ENCODE data around the gene PPP1R9A. TPM values are rescaled to one million over a fixed set of nuclear protein-coding genes. Genes with fewer than 3 reads are reported as not detected.

PPP1R9A gene
- total RNA-seq, 2 experiments from 2014 or later: not detected

DNA sequence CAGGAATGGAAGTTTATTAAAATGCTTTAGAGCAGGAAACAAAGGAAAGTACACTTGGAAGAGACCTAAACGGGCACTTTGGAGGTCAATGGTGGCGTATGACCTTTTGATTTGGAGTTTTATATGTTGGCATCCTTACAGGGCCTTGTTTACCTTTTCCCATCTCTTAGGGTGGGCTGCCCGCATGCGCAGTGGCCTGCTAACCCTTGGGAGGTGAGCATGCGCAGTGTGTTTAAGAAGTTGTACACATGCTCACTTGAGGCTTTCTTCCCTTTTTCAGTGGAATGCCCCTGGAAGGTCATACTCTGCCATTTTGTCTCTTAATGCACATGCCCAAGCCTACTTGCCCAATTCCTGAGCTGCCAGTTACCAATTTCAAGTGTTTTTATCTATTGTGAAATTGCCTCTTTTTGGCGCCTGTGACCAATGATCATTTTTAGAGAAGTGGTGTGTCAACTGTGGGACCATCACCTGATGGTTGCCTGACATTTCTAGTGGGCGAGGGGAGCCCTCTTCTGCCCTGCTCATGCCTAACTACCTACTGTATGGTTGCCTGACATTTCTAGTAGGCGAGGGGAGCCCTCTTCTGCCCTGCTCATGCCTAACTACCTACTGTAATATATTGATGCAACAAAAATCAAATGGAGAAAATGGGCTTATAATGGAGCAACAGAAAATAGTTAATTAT lies 138.0 kb downstream of the PPP1R9A start:
- Mint-ChIP-seq H3K27me3 (peaks cover 3% of the 10 kb centered on the region), H3K36me3 (ENCODE audit: low read depth) (no peaks in the 10 kb centered on the region), H3K9me3 (no peaks in the 10 kb centered on the region), H3K4me1 (no peaks in the 10 kb centered on the region), H3K27ac (no peak overlapping the region), H3K4me3 (no peak overlapping the region)
- POLR2A ChIA-PET: no interaction called here
- CTCF ChIA-PET: no interaction called here
- no peak for DNase-seq

DNA sequence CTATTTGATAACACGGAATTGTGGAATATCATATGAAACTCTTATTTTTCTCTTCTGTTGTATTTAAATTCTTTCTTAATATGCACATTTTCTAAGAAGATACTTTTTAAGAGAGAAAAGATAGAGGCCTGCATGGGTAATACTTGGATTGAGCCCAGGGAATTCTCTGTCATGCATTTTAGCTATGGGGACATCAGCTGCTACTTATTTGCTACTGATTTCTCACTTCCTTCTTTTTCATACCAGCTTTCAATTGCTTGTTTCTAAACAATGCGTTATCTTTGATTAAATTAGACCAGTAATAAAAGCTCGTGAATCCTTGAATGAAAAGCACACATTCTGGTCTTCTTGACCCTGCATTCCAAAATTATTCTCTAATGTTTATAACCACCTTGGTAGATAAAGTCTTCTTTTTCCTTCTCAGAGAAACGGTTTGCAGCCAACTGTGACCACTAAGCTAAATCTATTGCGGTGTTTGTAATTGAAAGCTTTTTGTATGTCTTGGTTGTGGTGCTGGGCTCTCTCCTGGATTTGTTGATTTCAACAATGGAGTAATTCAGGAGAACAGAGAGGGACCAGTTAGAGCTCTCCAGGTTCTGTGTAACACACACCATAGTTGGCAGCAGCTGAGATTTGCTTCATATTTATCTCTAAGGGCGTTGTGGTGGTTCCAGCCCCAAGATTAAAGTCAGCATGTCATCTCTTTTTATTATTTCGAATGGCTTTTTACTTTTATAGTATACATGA lies 139.3 kb downstream of the PPP1R9A start:
- no peak for DNase-seq
- peaks cover 3% of the 10 kb centered on the region for H3K27me3 Mint-ChIP-seq
- H3K4me1 Mint-ChIP-seq: no peaks in the 10 kb centered on the region
- no peak overlapping the region for H3K4me3 Mint-ChIP-seq
- CTCF ChIA-PET: no interaction called here
- H3K36me3 Mint-ChIP-seq (ENCODE audit: low read depth): no peaks in the 10 kb centered on the region
- H3K9me3 Mint-ChIP-seq: no peaks in the 10 kb centered on the region
- POLR2A ChIA-PET: no interaction called here
- H3K27ac Mint-ChIP-seq: no peak overlapping the region

DNA sequence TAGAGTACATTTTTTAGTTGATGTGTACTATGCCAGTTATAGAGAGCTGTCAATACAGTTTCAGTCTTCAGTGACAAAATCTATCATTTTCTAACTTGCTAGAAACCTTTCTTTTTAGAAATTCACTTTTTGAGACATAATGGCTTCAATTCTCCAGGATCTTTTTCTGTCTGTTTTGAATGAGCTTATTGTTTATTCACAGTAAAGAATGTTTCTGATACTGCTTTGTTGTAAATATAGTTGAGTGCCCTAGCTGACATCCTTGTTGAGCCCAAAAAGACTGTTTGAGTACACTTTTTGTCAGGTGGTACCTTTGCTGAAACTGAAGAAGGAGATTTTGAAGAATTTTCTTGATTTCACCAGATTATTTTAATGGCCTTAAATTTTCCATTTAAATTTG lies 139.9 kb downstream of the PPP1R9A start:
- Mint-ChIP-seq H3K9me3 (no peaks in the 10 kb centered on the region), H3K36me3 (ENCODE audit: low read depth) (no peaks in the 10 kb centered on the region), H3K4me3 (no peak overlapping the region), H3K27me3 (peaks cover 3% of the 10 kb centered on the region), H3K27ac (no peak overlapping the region), H3K4me1 (no peaks in the 10 kb centered on the region)
- POLR2A ChIA-PET: no interaction called here
- CTCF ChIA-PET: interaction anchor here (0.6 kb wide), 1 partner anchor 9 kb away, joined by 4 read pairs; no protein-coding TSS in a partner anchor
- DNase-seq: no peak

DNA sequence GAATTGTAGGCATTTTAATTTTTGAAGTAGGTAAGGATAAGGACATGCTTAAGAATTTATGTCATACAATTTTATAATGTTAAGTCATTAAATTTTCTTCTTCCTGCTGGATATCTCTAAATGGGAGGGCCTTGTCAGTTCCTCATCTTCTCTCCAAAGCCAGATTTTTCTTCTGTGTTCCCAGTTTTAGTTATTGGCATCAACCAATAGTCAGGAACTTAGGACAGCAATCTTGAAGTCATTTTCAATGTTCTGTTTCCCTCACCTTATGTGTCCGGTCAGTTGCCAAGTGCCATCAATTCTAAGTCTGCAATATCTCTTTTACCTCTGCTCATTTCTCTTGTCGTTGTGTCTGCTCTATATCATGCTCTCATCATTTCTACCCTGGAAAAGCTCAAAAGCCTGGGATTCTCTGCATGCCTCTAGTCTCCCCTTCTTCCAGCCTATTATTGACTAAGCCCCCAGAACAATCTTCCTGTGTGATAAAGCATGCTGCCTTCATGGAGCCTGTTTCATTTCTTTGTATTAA lies 145.2 kb downstream of the PPP1R9A start:
- Mint-ChIP-seq H3K27ac (no peak overlapping the region), H3K36me3 (ENCODE audit: low read depth) (no peaks in the 10 kb centered on the region), H3K4me3 (no peak overlapping the region), H3K4me1 (no peaks in the 10 kb centered on the region), H3K9me3 (no peaks in the 10 kb centered on the region), H3K27me3 (peaks cover 3% of the 10 kb centered on the region)
- CTCF ChIA-PET: interaction anchor here (0.6 kb wide), 1 partner anchor 745 kb away, joined by 4 read pairs; no protein-coding TSS in a partner anchor
- no peak for DNase-seq
- POLR2A ChIA-PET: no interaction called here

DNA sequence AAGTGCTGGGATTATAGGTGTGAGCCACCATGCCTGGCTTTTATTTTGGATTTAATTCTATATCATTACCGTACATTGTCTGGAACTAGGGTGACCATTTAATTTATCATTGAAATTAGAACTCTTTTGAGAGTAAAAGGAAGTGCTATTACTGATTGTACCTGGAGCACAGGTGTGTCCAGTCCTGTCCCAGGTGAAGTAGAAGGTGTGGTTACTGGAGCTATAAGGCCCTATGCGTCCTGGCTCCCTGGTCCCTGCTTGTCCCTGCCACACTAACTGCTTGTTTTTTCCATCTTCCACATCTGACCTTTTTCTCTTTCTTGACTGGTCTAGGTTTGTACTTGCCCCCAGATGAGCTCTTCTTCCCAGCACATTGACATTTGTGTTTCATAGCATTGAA lies 147.0 kb downstream of the PPP1R9A start:
- ChIA-PET CTCF (no interaction called here), POLR2A (no interaction called here)
- Mint-ChIP-seq H3K9me3 (no peaks in the 10 kb centered on the region), H3K4me3 (no peak overlapping the region), H3K4me1 (no peaks in the 10 kb centered on the region), H3K27me3 (no peaks in the 10 kb centered on the region), H3K27ac (no peak overlapping the region), H3K36me3 (ENCODE audit: low read depth) (no peaks in the 10 kb centered on the region)
- no peak for DNase-seq

DNA sequence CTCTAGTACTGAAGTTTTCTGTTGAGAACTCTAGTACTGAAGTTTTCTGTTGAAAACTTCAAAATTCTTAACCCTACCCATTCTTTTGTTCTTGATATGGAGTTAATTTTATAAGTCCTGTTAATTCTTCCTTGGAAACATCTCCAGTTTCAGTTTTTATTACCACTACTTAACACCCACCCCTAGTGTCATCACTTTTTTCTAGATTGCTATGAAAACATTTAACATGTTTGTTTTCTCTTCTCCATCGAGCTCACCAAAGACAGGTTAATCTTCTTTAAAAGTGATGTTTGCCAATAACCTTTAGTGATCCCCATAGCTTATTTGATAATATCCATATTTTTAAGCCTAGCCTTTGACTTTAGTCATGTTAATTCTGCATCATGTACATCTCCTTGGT lies 147.9 kb downstream of the PPP1R9A start:
- no peak overlapping the region for H3K4me3 Mint-ChIP-seq

DNA sequence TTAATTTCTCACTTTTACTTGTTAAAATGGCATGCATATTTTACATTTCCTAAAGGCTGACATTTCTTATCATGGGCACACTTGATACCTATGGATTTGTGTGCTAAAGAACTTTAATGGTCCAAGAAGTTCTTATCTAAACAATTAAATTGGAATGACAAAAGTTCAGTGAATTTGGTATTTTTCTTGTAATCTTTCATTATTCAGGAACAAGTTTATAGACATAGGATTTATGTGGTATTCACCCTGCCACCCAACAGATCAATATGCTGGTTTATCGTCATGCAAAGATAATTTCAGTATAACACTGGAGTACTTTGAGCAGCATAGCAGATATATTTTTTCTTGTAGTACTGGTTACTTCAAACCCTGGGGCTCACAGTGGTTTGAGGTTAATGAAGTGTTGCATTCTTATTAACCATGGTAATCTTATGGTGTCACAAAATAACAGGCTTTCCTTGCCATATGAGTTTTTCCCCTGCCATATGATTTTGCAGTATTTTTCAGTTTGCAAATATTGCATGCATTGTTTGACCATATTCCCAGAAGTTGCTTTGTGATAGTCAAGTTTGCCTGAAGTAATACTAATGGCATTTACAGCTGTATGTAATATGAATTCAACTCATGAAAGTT lies 148.8 kb downstream of the PPP1R9A start:
- H3K27ac Mint-ChIP-seq: no peak overlapping the region
- H3K4me1 Mint-ChIP-seq: no peaks in the 10 kb centered on the region
- CTCF ChIA-PET: no interaction called here
- H3K36me3 Mint-ChIP-seq (ENCODE audit: low read depth): no peaks in the 10 kb centered on the region
- no peak overlapping the region for H3K4me3 Mint-ChIP-seq
- DNase-seq: no peak
- POLR2A ChIA-PET: no interaction called here
- H3K9me3 Mint-ChIP-seq: no peaks in the 10 kb centered on the region
- no peaks in the 10 kb centered on the region for H3K27me3 Mint-ChIP-seq

More for the DNA sequence above, 147.9 kb downstream of the PPP1R9A start:
- Mint-ChIP-seq H3K27ac (no peak overlapping the region), H3K9me3 (no peaks in the 10 kb centered on the region), H3K36me3 (ENCODE audit: low read depth) (no peaks in the 10 kb centered on the region), H3K4me1 (no peaks in the 10 kb centered on the region), H3K27me3 (no peaks in the 10 kb centered on the region)
- no peak for DNase-seq
- CTCF ChIA-PET: no interaction called here
- POLR2A ChIA-PET: interaction anchor here (0.6 kb wide), 1 partner anchor 202 kb away, joined by 4 read pairs; no protein-coding TSS in a partner anchor

DNA sequence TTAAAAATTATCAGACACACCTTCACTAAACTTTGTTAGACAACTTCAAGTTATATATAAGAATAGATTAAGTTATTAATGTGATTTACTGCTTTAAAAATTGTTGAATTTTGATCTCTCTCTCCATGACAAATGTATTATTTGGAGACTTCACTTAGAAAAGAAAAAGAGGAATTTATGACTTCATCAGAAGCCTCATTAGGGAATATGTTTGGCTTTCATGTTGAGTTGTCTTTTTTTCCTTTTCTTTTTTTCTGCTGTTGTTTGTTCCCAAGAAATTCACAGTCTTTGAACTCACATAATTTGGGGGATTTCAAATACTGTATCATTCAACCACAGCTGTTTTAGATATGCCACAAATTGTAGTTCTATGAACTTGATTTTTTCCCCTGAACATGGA lies 149.5 kb downstream of the PPP1R9A start:
- Mint-ChIP-seq H3K4me3 (no peak overlapping the region), H3K9me3 (no peaks in the 10 kb centered on the region), H3K27ac (no peak overlapping the region), H3K36me3 (ENCODE audit: low read depth) (no peaks in the 10 kb centered on the region), H3K4me1 (no peaks in the 10 kb centered on the region), H3K27me3 (no peaks in the 10 kb centered on the region)
- POLR2A ChIA-PET: no interaction called here
- CTCF ChIA-PET: no interaction called here
- DNase-seq: no peak

DNA sequence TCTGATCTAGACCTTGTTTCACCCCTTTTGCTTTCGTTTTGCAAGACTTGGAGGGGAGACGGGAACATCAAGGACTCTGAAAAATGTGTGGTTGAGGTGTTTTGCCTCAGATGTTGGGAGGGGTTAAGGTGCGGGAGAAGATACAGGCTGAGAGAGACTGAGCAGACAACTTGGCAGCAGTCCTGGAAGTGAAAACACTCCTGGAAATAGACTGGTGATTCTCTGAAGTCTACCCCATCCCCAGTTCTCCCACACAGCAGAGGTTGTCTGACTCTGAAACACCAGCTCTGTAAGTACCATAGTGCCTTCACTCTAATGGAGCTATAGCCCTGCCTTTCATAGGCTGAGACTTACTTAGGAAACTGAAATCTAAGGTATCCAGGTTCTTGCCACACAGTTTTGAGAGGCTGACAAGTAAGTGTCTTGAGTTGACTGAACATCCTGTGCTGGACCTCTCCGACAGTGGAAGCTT lies 152.5 kb downstream of the PPP1R9A start:
- Mint-ChIP-seq H3K4me1 (no peaks in the 10 kb centered on the region), H3K36me3 (ENCODE audit: low read depth) (no peaks in the 10 kb centered on the region), H3K27ac (no peak overlapping the region), H3K27me3 (no peaks in the 10 kb centered on the region), H3K4me3 (no peak overlapping the region), H3K9me3 (no peaks in the 10 kb centered on the region)
- CTCF ChIA-PET: interaction anchor here (0.6 kb wide), 1 partner anchor 431 kb away, joined by 3 read pairs; no protein-coding TSS in a partner anchor
- POLR2A ChIA-PET: no interaction called here
- DNase-seq: no peak

DNA sequence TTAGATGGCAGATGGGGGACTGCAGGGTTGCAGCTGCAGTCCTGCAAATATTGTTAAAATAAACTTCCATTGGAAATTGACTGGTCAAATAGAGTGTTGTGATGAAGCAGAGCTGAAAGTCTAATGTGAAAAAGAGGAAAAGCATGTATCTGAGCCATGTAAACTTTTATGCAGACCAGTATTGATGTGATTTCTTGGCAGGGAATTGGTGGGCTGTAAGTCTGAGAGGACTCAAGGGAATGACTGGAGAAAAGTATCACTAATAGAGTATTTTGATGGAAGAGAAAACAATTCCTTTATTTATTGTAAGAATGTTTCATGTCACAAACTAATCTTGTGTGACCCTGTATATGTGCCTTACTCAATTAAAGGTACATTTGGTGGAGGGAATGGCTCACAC lies 155.5 kb downstream of the PPP1R9A start:
- no peaks in the 10 kb centered on the region for H3K27me3 Mint-ChIP-seq
- H3K4me1 Mint-ChIP-seq: no peaks in the 10 kb centered on the region
- no peaks in the 10 kb centered on the region for H3K9me3 Mint-ChIP-seq
- H3K27ac Mint-ChIP-seq: no peak overlapping the region
- H3K4me3 Mint-ChIP-seq: no peak overlapping the region
- no peaks in the 10 kb centered on the region for H3K36me3 Mint-ChIP-seq (ENCODE audit: low read depth)
- POLR2A ChIA-PET: no interaction called here
- no peak for DNase-seq
- CTCF ChIA-PET: no interaction called here

DNA sequence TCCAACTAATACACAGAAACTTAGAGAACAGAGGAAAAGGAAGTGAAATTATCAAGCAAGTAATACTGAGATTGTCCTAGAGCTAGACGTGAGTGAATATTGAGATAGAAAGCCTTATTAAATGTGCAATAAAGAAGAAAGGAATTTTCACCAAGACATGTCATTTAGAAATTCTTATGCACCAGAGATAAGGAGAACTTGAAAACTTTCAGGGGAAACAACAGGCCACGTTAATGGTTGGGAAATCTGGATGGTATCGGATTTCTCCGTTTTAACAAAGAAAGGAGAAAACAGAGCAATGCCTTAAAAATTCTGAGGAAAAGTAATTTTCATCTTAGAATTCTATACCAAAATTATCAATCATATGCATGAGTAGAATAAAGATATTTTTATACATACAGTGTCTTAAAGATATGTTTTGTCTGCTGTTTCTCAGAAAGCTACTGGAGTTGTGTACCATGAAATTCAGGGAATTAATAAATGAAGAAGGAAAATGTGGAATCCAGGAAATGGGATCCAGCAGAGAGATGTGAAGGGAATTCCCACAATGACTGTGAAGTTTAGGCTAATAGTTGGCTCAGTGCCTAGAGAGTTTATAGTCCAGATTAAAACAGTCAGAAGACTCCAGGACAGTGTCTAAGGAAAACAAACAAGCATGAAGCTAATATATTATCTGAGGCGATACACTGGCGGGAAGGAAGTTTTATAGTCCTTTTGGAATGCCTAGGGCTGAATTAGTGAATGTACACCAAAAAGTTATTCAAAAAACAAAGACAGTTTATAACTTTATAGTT lies 159.5 kb downstream of the PPP1R9A start:
- H3K9me3 Mint-ChIP-seq: no peaks in the 10 kb centered on the region
- ChIA-PET POLR2A (no interaction called here), CTCF (no interaction called here)
- H3K27me3 Mint-ChIP-seq: no peaks in the 10 kb centered on the region
- H3K36me3 Mint-ChIP-seq (ENCODE audit: low read depth): no peaks in the 10 kb centered on the region
- no peak overlapping the region for H3K27ac Mint-ChIP-seq
- no peak overlapping the region for H3K4me3 Mint-ChIP-seq
- no peaks in the 10 kb centered on the region for H3K4me1 Mint-ChIP-seq
- no peak for DNase-seq

DNA sequence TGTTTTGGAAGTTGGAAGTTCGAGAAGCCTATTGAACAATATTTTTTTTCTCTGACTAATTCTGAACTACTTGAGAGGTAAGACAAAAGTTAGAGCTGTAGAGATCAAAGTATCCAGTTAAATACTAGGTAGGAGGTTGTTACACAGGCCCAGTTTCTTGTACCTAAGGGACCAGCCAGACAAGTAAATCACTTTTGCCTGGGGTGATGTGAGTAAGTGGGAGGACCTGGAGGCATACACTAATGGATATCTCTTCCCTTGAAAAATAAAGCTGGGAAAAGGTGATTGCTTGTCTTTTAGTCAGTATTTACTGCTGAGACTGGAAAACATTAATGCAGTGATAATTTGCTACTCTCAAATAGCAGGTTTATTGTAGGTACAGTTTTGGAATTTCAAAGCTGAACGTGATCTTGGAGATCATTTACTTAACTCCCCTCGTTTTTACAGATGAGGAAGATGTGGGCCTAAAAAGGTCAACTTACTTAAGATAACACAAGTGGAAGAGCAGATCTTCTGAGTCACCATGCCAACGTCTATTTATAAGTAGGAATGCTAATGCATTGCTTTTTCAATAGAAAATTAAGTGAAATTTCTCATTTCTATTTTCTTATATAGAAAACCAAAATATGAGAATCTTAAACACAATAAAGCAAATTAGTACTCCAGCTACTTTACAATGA lies 181.3 kb downstream of the PPP1R9A start:
- Mint-ChIP-seq H3K27me3 (no peaks in the 10 kb centered on the region), H3K9me3 (no peaks in the 10 kb centered on the region), H3K36me3 (ENCODE audit: low read depth) (no peaks in the 10 kb centered on the region), H3K4me1 (no peaks in the 10 kb centered on the region), H3K27ac (no peak overlapping the region), H3K4me3 (no peak overlapping the region)
- CTCF ChIA-PET: no interaction called here
- POLR2A ChIA-PET: no interaction called here
- no peak for DNase-seq

Measured in activated CD4-positive, alpha-beta T cell treated with anti-CD3 and anti-CD28 coated beads, Interleukin-2, amount 10 ng/mL, durations not matched to agents 7 days and 5 days (primary cell).